IPS-20b (cell line): ENCODE results near the gene TM9SF1.

Experiments used
- H3K27ac ChIP-seq: one replicate; pipeline ENCODE4 v1.5.1; 2013; ENCODE audit warnings: low read length
- H3K27me3 ChIP-seq: 2 replicates; pipeline ENCODE4 v1.6.1; 2013; ENCODE audit warnings: mild to moderate bottlenecking, low read length, inconsistent platforms; ENCODE audit not compliant: insufficient read depth
- H3K36me3 ChIP-seq: 2 replicates; pipeline ENCODE4 v1.6.1; 2013; ENCODE audit warnings: low read depth, mild to moderate bottlenecking, inconsistent platforms, low read length, moderate library complexity; ENCODE audit not compliant: insufficient read depth
- H3K4me1 ChIP-seq: 2 replicates; pipeline ENCODE4 v1.6.1; 2013; ENCODE audit warnings: mild to moderate bottlenecking, control low read depth, inconsistent platforms, low read length, moderate library complexity; ENCODE audit not compliant: insufficient read depth
- H3K4me3 ChIP-seq: 2 replicates; pipeline ENCODE4 v1.5.1; 2013; ENCODE audit warnings: mild to moderate bottlenecking, low read length, inconsistent platforms
- H3K9ac ChIP-seq: 2 replicates; pipeline ENCODE4 v1.6.1; 2013; ENCODE audit warnings: low read depth, mild to moderate bottlenecking, inconsistent platforms, low read length, moderate library complexity
- H3K9me3 ChIP-seq: 2 replicates; pipeline ENCODE4 v1.6.1; 2013; ENCODE audit warnings: mild to moderate bottlenecking, low read depth, low read length, inconsistent platforms; ENCODE audit not compliant: insufficient read depth

Gene TM9SF1

DNA sequence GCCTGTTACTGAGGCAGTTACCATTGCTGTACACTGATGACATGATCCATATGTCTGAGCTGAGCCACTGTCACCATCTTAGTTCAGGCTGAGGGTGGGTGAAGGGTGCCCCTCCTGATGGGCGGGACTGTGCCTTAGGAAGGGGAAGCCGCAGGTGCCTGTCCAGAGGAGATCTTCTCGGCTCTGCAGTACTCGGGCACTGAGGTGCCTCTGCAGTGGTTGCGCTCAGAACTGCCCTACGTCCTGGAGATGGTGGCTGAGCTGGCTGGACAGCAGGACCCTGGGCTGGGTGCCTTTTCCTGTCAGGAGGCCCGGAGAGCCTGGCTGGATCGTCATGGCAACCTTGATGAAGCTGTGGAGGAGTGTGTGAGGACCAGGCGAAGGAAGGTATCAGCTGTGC, 44.2 kb downstream of the TM9SF1 start:
- H3K9me3 ChIP-seq: no peaks in the 10 kb centered on the region
- H3K4me3 ChIP-seq: no peak overlapping the region
- H3K27me3 ChIP-seq: no peaks in the 10 kb centered on the region
- H3K9ac ChIP-seq: no peak overlapping the region
- peaks cover 61% of the 10 kb centered on the region for H3K36me3 ChIP-seq
- H3K27ac ChIP-seq: no peak overlapping the region
- peaks cover 8% of the 10 kb centered on the region for H3K4me1 ChIP-seq

DNA sequence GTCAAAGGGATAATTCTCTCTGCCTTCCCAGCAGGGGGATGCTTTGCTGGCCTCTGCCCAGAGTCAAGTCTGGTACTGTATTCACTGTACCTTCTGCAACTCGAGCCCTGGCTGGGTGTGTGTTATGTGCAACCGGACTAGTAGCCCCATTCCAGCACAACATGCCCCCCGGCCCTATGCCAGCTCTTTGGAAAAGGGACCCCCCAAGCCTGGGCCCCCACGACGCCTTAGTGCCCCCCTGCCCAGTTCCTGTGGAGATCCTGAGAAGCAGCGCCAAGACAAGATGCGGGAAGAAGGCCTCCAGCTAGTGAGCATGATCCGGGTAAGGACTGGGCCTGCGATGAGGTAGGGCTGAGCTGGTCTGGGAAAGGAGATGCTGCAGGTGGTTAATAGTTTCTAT, 44.7 kb downstream of the TM9SF1 start:
- Histone ChIP-seq H3K27ac (no peak overlapping the region), H3K27me3 (no peaks in the 10 kb centered on the region), H3K36me3 (peaks cover 57% of the 10 kb centered on the region)

DNA sequence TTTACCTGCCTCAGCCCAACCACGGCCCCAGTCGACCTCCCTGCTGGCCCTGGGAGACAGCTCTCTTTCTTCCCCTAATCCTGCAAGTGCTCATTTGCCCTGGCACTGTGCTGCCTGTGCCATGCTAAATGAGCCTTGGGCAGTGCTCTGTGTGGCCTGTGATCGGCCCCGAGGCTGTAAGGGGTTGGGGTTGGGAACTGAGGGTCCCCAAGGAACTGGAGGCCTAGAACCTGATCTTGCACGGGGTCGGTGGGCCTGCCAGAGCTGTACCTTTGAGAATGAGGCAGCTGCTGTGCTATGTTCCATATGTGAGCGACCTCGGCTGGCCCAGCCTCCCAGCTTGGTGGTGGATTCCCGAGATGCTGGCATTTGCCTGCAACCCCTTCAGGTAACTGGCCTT, 45.2 kb downstream of the TM9SF1 start:
- Histone ChIP-seq H3K27ac (no peak overlapping the region), H3K9me3 (no peaks in the 10 kb centered on the region), H3K36me3 (peaks cover 52% of the 10 kb centered on the region), H3K4me3 (no peak overlapping the region), H3K27me3 (no peaks in the 10 kb centered on the region), H3K9ac (no peak overlapping the region), H3K4me1 (peaks cover 13% of the 10 kb centered on the region)

More for the DNA sequence above, 44.7 kb downstream of the TM9SF1 start:
- no peak overlapping the region for H3K9ac ChIP-seq
- no peak overlapping the region for H3K4me3 ChIP-seq
- peaks cover 12% of the 10 kb centered on the region for H3K4me1 ChIP-seq
- no peaks in the 10 kb centered on the region for H3K9me3 ChIP-seq

DNA sequence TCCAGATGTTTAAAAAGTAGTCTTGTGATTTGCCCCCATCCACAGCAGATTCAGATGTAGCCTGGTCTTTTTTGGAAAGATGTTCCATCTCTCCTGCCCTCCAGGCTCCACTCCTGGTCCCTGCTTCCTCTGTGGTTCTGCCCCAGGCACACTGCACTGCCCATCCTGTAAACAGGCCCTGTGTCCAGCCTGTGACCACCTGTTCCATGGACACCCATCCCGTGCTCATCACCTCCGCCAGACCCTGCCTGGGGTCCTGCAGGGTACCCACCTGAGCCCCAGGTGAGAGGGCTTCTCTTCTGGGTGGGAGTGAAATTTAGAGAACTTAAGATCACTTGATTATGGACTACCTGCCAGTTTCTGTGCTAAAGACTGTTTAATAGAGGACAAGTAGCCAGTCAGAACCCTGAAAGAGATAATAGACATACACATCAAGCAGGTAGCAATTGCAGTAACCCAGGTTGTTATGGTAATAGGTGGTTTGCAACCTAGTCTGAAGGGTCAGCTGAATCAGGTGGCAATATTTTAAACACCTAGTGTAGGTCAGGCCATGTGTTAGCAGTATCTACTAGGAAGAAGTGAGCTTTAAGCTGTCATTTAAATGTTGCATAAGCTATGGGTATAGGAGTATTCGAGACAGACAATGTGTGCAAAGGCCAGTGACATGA, 45.8 kb downstream of the TM9SF1 start:
- no peaks in the 10 kb centered on the region for H3K27me3 ChIP-seq
- no peak overlapping the region for H3K9ac ChIP-seq
- H3K27ac ChIP-seq: no peak overlapping the region

DNA sequence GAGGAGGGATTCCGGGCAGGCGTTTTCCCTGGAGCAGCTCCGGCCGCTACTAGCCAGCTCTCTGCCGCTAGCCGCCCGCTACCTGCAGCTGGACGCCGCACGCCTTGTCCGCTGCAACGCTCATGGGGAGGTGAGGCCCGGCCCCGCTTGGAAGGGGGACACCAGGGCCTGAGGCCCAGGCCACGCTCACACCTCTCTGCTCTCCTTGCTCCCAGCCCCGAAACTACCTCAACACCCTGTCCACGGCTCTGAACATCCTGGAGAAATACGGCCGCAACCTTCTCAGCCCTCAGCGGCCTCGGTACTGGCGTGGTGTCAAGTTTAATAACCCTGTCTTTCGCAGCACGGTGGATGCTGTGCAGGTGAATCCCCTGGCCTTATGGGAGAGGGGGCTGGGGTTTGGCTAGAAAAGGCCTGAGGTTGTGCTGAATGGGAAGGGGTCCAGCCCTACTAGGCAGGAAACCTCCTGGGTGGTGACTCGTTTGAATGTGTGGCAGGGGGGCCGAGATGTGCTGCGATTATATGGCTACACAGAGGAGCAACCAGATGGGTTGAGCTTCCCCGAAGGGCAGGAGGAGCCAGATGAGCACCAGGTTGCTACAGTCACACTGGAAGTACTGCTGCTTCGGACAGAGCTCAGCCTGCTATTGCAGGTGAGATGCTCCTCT, 47.3 kb downstream of the TM9SF1 start:
- H3K9me3 ChIP-seq: no peaks in the 10 kb centered on the region
- H3K36me3 ChIP-seq: peaks cover 62% of the 10 kb centered on the region
- no peaks in the 10 kb centered on the region for H3K27me3 ChIP-seq
- peak overlapping the region; percentile 79 for H3K4me3 ChIP-seq
- peak overlapping the region; percentile 29 for H3K27ac ChIP-seq
- H3K9ac ChIP-seq: peak overlapping the region; percentile 79
- peaks cover 13% of the 10 kb centered on the region for H3K4me1 ChIP-seq

More for the DNA sequence above, 45.8 kb downstream of the TM9SF1 start:
- Histone ChIP-seq H3K4me3 (no peak overlapping the region), H3K9me3 (no peaks in the 10 kb centered on the region), H3K4me1 (peaks cover 13% of the 10 kb centered on the region), H3K36me3 (peaks cover 52% of the 10 kb centered on the region)

DNA sequence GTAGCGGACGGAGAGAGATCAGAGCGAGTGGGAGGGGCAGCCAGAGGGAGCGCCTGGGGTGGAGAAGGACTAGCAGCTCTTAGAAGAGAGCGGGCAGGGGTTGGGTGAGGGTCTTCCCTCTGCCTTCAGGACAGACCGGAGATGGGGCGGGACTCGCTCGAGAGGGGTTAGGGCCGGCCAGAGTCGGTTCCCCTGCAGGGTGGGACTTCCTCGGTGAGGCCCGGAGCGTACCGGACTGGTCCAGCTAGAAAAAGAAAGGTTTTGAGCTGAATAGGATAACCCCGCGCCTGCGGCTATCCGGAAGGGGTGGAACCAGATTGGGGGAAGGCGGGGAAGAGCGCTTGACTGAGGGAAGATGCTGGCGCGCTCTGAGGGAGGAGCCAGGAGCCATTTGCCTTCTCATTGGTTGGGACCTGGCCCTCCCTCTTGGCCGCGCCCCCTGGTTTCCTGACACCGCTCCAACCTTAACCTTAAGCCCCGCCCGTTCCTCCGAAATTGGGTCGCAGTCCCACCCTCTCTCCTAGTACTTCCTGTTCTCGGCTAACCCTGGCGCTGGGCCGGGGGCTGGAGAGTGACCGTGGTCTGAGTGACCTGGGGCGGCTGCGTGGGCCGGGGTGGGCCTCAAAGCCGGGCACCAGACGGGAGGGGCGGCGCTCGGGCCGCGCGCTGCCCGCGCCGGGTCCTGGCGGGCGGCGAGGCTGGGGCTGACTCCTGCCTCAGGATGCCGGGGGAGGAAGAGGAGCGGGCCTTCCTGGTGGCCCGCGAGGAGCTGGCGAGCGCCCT, 48.1 kb downstream of the TM9SF1 start, which contains the start of gene RNF31:
Gene RNF31 (plus strand): TSS at position 521 of the 783 bp plus-strand sequence. CDS start 201 bp downstream, at position 722.
- peaks cover 56% of the 10 kb centered on the region for H3K36me3 ChIP-seq
- peak within 1 kb of the TSS; percentile 53 for H3K27ac ChIP-seq
- no peaks in the 10 kb centered on the region for H3K27me3 ChIP-seq
- H3K4me3 ChIP-seq: peak within 1 kb of the TSS; percentile 97
- H3K4me1 ChIP-seq: peaks cover 13% of the 10 kb centered on the region
- peak within 1 kb of the TSS; percentile 94 for H3K9ac ChIP-seq
- no peaks in the 10 kb centered on the region for H3K9me3 ChIP-seq

DNA sequence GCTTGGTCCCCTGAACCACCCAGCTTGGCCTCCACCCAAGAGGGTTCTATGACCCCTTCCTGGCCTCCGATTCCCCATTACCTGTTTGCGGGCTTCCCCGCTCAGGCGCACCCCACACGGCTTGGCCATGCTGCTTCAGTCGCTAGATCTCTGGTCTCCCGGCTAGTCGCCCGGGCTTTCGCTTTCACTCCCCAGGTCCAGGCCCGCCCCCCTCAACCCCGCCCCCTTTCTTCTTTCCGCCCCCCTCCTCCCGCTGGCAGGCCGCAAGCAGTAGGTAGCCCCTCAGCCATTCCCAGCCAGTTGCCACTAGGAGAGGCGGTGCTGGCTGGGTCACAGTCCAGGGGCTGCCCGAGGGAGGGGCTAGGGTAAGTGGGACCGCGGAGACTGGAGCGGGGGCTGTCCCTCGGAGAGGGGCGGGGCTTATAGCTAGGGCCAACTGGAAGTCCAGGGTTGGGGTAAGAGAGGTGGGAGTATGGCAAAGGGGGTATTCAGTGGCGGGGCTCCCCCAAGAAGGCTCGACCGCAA, 48.7 kb downstream of the TM9SF1 start, which contains the start of gene PSME2:
Gene PSME2 (minus strand): TSS at position 158 of the 525 bp plus-strand sequence. CDS start 29 bp downstream, at position 129.
- Histone ChIP-seq H3K27ac (peak within 1 kb of the TSS; percentile 53), H3K27me3 (no peaks in the 10 kb centered on the region), H3K4me3 (peak within 1 kb of the TSS; percentile 97), H3K9me3 (no peaks in the 10 kb centered on the region), H3K36me3 (peaks cover 49% of the 10 kb centered on the region), H3K9ac (peak within 1 kb of the TSS; percentile 94; the same call in 1 of the 2 replicates), H3K4me1 (peaks cover 16% of the 10 kb centered on the region)

DNA sequence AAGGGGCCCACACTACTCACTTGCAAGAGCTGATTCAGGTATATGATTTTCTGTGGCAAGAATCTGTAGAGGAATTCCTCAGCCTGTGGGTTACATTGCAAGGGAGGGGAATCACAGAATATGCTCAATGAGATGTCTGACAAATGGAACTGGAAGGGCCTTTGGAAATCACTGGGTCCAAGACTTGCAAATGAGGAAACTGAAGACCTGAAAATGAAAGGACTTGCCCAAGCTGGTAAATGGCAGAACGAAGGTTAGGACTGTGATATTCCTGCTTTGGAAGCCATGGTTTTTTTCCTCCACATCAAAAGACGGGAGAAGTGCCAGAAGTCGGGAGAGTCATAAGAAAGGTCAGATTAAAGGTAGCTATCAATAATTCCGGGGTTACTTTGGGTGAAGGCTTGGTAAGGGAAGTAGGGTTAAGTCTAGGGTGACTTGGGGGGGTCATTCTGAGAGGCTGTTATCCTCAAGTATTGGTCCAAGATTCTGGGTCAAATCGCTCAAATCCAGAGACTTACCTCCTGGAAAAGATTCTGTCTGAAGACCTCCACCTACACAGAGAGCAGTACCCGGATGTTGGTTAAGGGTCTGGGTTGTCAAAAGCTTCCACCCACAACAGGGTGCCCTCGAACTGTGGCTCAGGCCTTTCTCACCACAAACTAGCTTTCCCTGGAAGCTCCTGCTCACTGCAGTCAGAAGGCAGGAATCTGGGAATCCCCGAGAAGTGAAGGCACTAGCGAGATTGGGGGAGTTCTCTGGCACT, 49.4 kb downstream of the TM9SF1 start:
- Histone ChIP-seq H3K27ac (peak overlapping the region; percentile 53), H3K36me3 (peaks cover 43% of the 10 kb centered on the region), H3K27me3 (no peaks in the 10 kb centered on the region), H3K9ac (peak overlapping the region; percentile 94; the same call in 1 of the 2 replicates), H3K9me3 (no peaks in the 10 kb centered on the region), H3K4me3 (peak overlapping the region; percentile 97), H3K4me1 (peaks cover 16% of the 10 kb centered on the region)

DNA sequence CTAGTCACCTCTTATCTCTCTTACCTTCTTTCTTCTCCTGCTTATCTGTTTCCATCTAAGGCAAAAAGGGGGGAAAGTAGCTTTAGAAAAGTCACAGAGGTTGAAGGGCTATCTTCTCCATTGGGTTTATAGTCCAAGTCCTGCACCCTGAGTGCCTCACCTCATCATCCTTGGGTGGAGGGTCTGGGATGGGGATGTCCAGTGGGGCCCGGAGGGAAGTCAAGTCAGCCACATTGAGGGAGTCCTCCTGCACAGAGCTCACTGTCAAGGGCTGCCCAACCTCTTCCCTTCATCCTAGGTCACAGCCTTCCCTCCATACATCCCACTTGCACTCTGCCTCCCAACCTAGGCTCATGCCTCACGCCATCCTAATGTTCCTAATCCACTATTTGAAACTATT, 50.0 kb downstream of the TM9SF1 start:
- Histone ChIP-seq H3K9me3 (no peaks in the 10 kb centered on the region), H3K4me1 (peaks cover 16% of the 10 kb centered on the region), H3K27ac (no peak overlapping the region), H3K9ac (peak overlapping the region; percentile 94; the same call in 1 of the 2 replicates), H3K27me3 (no peaks in the 10 kb centered on the region), H3K36me3 (peaks cover 36% of the 10 kb centered on the region), H3K4me3 (peak overlapping the region; percentile 97; the same call in 1 of the 2 replicates)

DNA sequence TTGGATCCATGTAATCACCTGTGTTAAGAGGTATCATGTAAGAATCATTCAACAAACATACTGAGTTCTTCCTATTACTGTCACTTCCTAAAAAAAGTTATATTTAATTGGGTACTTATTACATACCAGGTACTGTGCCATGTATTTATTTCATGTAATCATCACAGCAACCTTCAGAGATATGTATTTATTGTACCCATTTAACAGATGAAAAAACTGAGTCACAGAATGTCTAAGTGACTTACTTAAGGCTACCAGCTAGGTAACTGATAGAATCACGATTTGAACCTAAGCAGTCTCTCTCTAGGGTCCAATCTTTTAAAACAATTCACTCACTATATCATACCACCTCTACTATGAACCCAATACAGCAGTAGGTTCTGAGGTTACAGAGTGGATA, 50.8 kb downstream of the TM9SF1 start:
- H3K27ac ChIP-seq: no peak overlapping the region
- no peak overlapping the region for H3K9ac ChIP-seq

DNA sequence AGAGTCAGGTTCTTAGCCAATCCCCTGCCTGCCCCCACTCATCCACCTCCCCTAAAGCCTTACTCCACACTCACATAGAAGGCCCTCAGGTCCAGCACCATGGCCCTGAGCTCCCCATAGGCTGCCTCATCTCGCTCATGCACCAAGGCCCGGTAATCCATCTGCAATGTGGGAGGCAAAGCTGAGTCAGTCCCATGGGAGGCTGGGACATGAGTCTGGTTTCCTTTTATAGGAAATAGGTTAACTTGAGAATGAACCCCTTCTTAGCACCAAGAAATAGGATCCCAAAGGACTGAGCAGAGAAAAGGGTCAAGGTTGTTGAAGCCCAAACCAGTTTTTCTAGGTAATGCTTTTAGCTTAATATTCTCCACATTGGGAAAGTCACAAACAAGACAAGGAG, 51.7 kb downstream of the TM9SF1 start:
- H3K9me3 ChIP-seq: no peaks in the 10 kb centered on the region
- H3K27me3 ChIP-seq: no peaks in the 10 kb centered on the region
- H3K9ac ChIP-seq: no peak overlapping the region
- H3K4me3 ChIP-seq: no peak overlapping the region
- peaks cover 36% of the 10 kb centered on the region for H3K36me3 ChIP-seq
- peaks cover 14% of the 10 kb centered on the region for H3K4me1 ChIP-seq
- H3K27ac ChIP-seq: no peak overlapping the region

More for the DNA sequence above, 50.8 kb downstream of the TM9SF1 start:
- no peak overlapping the region for H3K4me3 ChIP-seq
- peaks cover 16% of the 10 kb centered on the region for H3K4me1 ChIP-seq
- peaks cover 33% of the 10 kb centered on the region for H3K36me3 ChIP-seq
- H3K9me3 ChIP-seq: no peaks in the 10 kb centered on the region
- no peaks in the 10 kb centered on the region for H3K27me3 ChIP-seq
